Ovary (tissue), 3 donors: ENCODE measurements around the gene PPFIA2.

Source experiments
- POLR2A ChIP-seq: fragments of 450-650 bp; IDR thresholded peaks from one replicate; pipeline ENCODE4 v1.6.1; 2017; ENCODE audit warnings: antibody characterized with exemption, mild to moderate bottlenecking, moderate library complexity
- TF ChIP-seq, protein P1 (sequence below), 3 donors: fragments of 450-650 bp in 2 of 3; fragments of 200-600 bp in 1 of 3; IDR thresholded peaks; one replicate each; pipeline versions ENCODE4 v1.5.1 to v1.8.0; 2016 to 2022; ENCODE audit warnings: antibody characterized with exemption in 3 of 3, mild to moderate bottlenecking in 1 of 3
- donor health status: DM: no; HTN: no; CAD: no.

GRCh38 chr12:81439344-81439743, 319.8 kb downstream of the PPFIA2 start:
- TF ChIP-seq, protein P1, sequence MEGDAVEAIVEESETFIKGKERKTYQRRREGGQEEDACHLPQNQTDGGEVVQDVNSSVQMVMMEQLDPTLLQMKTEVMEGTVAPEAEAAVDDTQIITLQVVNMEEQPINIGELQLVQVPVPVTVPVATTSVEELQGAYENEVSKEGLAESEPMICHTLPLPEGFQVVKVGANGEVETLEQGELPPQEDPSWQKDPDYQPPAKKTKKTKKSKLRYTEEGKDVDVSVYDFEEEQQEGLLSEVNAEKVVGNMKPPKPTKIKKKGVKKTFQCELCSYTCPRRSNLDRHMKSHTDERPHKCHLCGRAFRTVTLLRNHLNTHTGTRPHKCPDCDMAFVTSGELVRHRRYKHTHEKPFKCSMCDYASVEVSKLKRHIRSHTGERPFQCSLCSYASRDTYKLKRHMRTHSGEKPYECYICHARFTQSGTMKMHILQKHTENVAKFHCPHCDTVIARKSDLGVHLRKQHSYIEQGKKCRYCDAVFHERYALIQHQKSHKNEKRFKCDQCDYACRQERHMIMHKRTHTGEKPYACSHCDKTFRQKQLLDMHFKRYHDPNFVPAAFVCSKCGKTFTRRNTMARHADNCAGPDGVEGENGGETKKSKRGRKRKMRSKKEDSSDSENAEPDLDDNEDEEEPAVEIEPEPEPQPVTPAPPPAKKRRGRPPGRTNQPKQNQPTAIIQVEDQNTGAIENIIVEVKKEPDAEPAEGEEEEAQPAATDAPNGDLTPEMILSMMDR (IDR thresholded peaks at IDR 0.05): no peak
- no peak for TF ChIP-seq POLR2A
